Measurements from ENCODE around the gene ZNF24.

The ZNF24 gene

DNA sequence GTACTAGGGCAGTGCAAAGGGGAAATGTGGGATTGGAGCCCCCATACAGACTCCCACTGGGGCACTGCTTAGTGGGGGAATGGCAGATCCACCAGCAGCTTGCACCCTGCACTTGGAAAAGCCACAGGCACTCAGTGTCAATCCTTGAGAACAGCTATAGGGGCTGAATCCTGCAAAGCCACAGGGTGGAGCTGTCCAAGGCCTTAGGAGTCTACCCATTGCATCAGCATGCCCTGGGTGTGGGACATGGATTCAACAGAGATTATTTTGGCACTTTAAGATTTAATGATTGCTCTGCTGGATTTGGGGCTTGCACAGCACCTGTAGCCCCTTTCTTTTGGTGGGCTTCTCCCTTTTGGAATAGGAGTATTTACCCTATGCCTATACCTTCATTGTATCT is 8.6 kb upstream of the ZNF24 start:
- DNase-seq, result no peak

- no peak for DNase-seq
These were observed 8.1 kb upstream of the ZNF24 start for GRCh38 chr18:35352283-35352682.

- no peak for DNase-seq
These were observed 3.8 kb upstream of the ZNF24 start for GRCh38 chr18:35348001-35348400.

GRCh38 chr18:35345950-35346349 is 1.7 kb upstream of the ZNF24 start:
- DNase-seq, result no peak

DNA sequence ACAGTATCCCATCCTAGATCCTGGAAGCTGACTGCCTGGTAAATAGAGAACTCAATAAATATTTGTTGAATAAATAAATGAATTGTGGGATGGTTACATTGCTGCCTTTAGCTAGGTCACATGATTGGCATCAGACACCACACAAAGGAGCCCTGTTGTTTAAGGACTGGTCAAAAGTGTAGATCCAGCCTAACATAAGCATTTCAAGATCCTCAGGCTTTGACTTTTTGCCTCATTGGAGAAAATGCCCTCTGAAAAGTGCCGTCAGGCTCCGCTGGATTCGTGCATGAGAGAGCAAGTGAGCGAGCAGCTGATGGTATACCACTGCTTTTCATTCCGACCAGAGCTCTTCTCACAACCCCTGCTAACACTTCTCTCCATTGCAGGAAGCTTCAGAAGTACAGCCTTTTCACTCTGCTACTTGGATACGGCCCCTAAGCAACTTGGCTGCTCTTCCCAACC is 1.3 kb upstream of the ZNF24 start:
- DNase-seq, result no peak

GRCh38 chr18:35344736-35345459 is 678 bp upstream of the ZNF24 start:
- DNase-seq, result no peak

DNA sequence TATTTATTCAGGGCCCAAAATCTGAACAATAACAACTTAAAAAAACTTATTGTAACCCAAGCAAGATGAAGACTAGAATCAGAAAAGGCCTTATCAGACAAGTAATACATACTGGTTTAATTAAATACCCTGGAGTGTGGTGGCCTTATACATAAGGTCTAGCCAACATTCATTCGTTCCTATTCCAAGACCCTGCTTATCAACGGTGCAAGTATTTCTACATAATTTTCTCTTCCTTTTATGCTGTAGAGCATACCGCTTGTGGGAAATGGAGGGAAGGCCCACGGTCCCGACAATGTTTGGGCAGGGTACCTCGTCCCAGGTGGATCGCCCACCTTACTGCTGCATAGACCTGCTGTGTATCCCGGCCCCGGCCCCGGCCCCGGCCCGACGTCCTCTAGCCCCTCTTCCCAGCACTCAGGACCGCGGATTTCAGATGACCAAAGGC is 708 bp downstream of the ZNF24 start:
- no peak for DNase-seq

- no peak for DNase-seq
These were observed 6.9 kb downstream of the ZNF24 start for GRCh38 chr18:35337286-35337685.

DNA sequence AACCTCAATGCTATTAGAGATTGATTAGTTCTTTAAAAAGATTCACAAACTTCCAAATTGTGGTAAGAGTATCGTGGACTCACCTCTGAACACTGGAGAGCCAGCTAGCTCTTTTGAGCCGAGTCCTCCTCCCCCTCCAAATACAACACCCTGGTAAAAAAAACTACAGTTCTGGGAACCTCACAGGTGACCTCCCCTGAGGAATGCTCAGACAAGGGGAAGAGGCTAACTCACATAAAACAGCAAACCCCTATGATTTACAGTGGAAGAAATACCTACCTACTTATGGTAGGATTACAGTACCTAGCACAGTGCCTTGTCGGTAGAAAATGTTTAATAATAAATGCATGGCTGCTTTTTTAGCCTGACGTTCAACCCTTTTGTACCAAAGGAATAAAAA is 8.4 kb downstream of the ZNF24 start:
- DNase-seq, result no peak

DNA sequence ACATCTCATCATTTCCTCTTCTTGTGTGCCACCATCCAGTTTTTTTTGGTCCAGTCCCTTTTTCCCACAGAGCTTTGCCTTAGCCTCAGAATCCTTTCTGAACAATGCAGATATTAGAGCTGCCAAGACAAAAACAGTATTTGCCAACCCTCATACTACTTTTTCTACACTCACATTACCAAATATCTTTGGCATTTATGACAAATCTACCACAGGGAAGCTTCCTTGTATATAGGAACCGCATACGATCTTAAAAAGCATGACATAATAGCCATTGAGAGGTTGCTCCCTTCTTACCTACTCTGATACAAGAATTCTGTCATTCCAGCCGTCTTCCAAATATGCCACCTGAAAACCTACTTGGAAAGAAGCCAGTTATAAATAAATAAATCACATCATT is 9.4 kb downstream of the ZNF24 start:
- DNase-seq, result no peak

DNA sequence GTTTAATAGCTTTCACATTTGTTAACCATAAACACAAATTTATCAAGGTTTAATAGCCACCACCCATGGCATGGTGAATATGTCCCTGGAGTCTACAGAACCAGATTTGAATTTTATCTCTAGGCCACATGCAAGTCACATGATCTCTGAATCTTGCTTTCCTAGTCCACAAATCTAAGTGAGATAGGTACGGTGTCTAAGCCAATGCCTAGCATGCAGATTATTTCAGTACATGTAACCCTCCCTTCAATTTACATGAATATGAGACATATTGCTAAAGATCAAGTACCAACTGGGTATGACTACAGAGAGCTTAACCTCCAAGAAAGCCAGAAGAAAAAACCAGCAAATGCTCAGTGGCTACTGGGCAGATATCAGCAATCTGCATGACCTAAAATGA is 10.0 kb downstream of the ZNF24 start:
- DNase-seq, result no peak

GRCh38 chr18:35331367-35332087 is 12.7 kb downstream of the ZNF24 start:
- no peak for DNase-seq

- no peak for DNase-seq
These were observed 15.4 kb downstream of the ZNF24 start for GRCh38 chr18:35328868-35329267.

GRCh38 chr18:35326695-35327387 is 17.4 kb downstream of the ZNF24 start:
- no peak for DNase-seq

GRCh38 chr18:35324926-35325655 is 19.1 kb downstream of the ZNF24 start:
- DNase-seq, result no peak

- no peak for DNase-seq
These were observed 21.4 kb downstream of the ZNF24 start for GRCh38 chr18:35322486-35323458.

- no peak for DNase-seq
These were observed 32.7 kb downstream of the ZNF24 start for GRCh38 chr18:35311496-35311895.

GRCh38 chr18:35306588-35307250 is 37.5 kb downstream of the ZNF24 start:
- no peak for DNase-seq

GRCh38 chr18:35303610-35304009 is 40.6 kb downstream of the ZNF24 start:
- no peak for DNase-seq

DNA sequence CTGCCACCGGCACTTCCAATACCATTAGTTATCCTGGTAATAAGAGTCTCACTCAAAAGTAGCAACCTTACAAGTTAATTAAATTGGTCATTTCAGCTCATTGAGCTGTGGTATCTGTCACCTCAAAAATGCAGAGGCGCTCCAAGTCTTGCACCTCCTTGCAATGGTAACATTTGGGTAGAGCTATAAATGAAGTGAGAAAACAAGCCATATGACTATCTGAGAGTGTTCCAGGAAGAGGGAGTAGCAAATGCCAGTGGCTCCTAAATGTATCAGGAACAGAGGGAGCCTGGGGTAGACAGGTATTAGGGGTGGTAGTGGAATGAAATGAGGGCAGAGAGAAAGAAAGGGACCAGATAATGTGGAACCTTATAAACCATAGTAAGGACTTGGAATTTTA is 48.2 kb downstream of the ZNF24 start:
- no peak for DNase-seq

GRCh38 chr18:35291166-35291565 is 53.1 kb downstream of the ZNF24 start:
- DNase-seq, result no peak
